GM19035 (cell line): Measurements from ENCODE around the gene ZNF534.
"Not testable (repeated sequence)": the region's sequence is repeated elsewhere in the genome, so short reads cannot be mapped to it uniquely, and the experiment has no call there.

Experiments used
- ATAC-seq: cut with Tn5 transposase; IDR thresholded peaks from one replicate; pipeline ENCODE4 v1.9.1; 2021; ENCODE audit not compliant: unreplicated experiment

ZNF534 gene

GRCh38 chr19:52494518-52494917, 65.6 kb downstream of the ZNF534 start:
- no peak for ATAC-seq

- ATAC-seq: no peak
Observed at GRCh38 chr19:52498571-52498970, 69.6 kb downstream of the ZNF534 start.

- ATAC-seq: not testable (repeated sequence)
Observed at GRCh38 chr19:52500474-52500873, 71.5 kb downstream of the ZNF534 start.

GRCh38 chr19:52500991-52501390, 72.0 kb downstream of the ZNF534 start:
- ATAC-seq: not testable (repeated sequence)
